Parathyroid adenoma (tissue), 2 donors: ENCODE measurements around the gene NEK9.
A peak's percentile ranks its signal among the peaks of the same experiment; 100 is the strongest.
"Not testable (repeated sequence)": the region's sequence is repeated elsewhere in the genome, so short reads cannot be mapped to it uniquely, and the experiment has no call there.

Source experiments
- H2AFZ ChIP-seq: fragments of 300-600 bp; sonication (generic); one replicate; pipeline ENCODE4 v1.7.0; 2017; ENCODE audit warnings: antibody characterized with exemption, mild to moderate bottlenecking
- H3K27ac ChIP-seq: fragments of 300-600 bp; sonication (generic); one replicate; pipeline ENCODE4 v1.7.0; 2017
- H3K27me3 ChIP-seq: fragments of 300-600 bp; sonication (generic); one replicate; pipeline ENCODE4 v1.7.0; 2017; ENCODE audit warnings: low read length; ENCODE audit not compliant: control insufficient read depth, insufficient read depth
- H3K36me3 ChIP-seq: fragments of 300-600 bp; sonication (generic); one replicate; pipeline ENCODE4 v1.7.0; 2017; ENCODE audit warnings: low read length; ENCODE audit not compliant: control insufficient read depth, insufficient read depth
- H3K4me1 ChIP-seq: fragments of 300-600 bp; sonication (generic); one replicate; pipeline ENCODE4 v1.7.0; 2017; ENCODE audit warnings: control low read depth
- H3K4me2 ChIP-seq: fragments of 300-600 bp; sonication (generic); one replicate; pipeline ENCODE4 v1.7.0; 2017; ENCODE audit warnings: low read length
- H3K4me3 ChIP-seq: fragments of 300-600 bp; sonication (generic); one replicate; pipeline ENCODE4 v1.7.0; 2017; ENCODE audit warnings: low read depth, low read length
- H3K79me2 ChIP-seq: fragments of 300-600 bp; sonication (generic); one replicate; pipeline ENCODE4 v1.7.0; 2017; ENCODE audit warnings: control low read depth
- H3K9ac ChIP-seq: fragments of 300-600 bp; sonication (generic); one replicate; pipeline ENCODE4 v1.7.0; 2017; ENCODE audit warnings: mild to moderate bottlenecking
- H3K9me3 ChIP-seq: fragments of 300-600 bp; sonication (generic); one replicate; pipeline ENCODE4 v1.7.0; 2017; ENCODE audit warnings: low read length; ENCODE audit not compliant: control insufficient read depth
- TF ChIP-seq, protein P1 (sequence below): fragments of 300-600 bp; sonication (generic); IDR thresholded peaks from one replicate; pipeline ENCODE4 v1.7.0; 2017; ENCODE audit warnings: antibody characterized with exemption, mild to moderate bottlenecking
- donor health status: primary hyperparathyroidism.

The NEK9 gene

DNA sequence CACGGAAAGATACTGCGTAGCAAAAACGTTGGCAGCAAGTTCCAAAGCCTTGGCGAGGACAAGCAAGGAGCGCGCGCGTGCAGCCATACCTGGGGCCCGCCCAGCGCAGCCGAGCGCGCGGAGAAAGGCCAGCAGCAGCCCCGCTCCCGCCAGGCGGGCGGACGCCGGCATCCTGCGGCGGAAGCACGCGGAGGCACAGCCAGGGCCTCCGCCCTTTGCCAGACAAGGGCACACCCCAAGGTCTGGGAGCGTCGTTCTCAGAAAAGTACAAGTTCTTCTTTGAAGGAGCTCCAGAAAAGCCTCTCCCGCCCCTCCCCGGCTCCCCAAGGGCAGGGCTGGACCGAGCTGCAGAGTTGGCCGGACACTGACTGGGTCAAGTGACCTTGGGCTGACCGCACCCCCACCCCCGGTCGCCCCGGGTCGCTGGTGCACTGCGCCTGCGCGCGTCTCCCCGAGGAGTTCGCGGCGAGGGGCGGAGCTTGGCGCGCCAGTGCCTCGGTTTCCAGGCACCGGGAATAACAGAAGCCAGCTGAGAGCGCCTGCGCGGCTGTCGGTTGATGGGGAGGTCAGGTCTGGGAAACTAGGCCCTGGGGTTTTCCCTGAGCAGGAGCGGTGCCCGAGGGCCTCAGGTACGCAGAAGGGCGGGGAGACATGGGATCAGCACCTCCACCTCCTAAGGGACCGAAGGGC lies 57.6 kb downstream of the NEK9 start, which contains the start of gene ZC2HC1C:
Gene ZC2HC1C, plus strand, starts transcription at position 521 of the 690 bp plus-strand sequence. CDS start 933 bp downstream, outside the sequence.
- H3K4me2 ChIP-seq, result peak within 1 kb of the TSS; percentile 75
- no peaks in the 10 kb centered on the region for H3K27me3 ChIP-seq
- no peaks in the 10 kb centered on the region for H3K36me3 ChIP-seq
- peak within 1 kb of the TSS; percentile 84 for H3K9ac ChIP-seq
- H3K27ac ChIP-seq, result peak within 1 kb of the TSS; percentile 97
- H2AFZ ChIP-seq, result peak within 1 kb of the TSS; percentile 76
- peaks cover 16% of the 10 kb centered on the region for H3K4me1 ChIP-seq
- peaks cover 7% of the 10 kb centered on the region for H3K79me2 ChIP-seq
- H3K9me3 ChIP-seq, result no peaks in the 10 kb centered on the region
- TF ChIP-seq, protein P1, sequence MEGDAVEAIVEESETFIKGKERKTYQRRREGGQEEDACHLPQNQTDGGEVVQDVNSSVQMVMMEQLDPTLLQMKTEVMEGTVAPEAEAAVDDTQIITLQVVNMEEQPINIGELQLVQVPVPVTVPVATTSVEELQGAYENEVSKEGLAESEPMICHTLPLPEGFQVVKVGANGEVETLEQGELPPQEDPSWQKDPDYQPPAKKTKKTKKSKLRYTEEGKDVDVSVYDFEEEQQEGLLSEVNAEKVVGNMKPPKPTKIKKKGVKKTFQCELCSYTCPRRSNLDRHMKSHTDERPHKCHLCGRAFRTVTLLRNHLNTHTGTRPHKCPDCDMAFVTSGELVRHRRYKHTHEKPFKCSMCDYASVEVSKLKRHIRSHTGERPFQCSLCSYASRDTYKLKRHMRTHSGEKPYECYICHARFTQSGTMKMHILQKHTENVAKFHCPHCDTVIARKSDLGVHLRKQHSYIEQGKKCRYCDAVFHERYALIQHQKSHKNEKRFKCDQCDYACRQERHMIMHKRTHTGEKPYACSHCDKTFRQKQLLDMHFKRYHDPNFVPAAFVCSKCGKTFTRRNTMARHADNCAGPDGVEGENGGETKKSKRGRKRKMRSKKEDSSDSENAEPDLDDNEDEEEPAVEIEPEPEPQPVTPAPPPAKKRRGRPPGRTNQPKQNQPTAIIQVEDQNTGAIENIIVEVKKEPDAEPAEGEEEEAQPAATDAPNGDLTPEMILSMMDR, result peak; percentile 12
- H3K4me3 ChIP-seq, result peak within 1 kb of the TSS; percentile 77

DNA sequence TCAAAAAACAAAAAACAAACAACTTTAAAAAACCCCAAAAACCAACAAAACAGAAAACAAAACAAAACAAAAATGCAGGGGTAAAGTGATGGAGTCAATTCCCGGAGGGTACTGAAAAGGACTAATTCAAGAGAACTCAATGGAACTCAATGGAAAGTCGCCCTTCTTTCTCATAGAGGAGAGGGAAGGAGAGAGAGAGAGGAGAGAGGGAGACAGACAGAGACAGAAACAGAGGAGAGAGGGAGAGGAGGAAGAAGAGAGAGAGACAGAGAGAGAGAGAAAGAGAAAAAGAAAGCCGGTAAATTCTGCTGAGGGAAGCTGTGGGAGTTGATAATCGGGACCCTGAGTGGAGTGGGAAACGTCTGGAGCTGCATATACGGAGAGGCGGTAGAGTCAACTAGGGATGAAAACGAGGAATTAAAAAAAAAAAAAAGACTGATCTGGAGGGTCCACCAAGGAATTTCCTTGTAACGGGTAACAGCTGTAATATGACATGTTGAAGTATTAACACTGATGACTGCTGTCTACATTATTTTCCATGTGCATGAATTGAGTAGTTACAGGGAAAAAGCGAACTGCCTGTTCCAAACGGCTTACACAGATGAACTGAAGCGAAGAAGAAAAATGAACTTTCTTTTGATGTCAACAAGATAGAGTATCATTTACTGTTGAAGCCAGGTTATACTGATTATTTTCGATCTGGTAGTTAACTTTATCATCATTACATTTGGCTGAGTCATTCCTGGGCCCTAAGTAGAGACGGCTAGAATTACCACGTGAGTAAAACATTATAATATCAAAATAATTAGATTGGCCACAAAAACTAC lies 58.3 kb downstream of the NEK9 start:
- H3K4me2 ChIP-seq, result peak overlapping the region; percentile 75
- H3K9me3 ChIP-seq, result no peaks in the 10 kb centered on the region
- no peaks in the 10 kb centered on the region for H3K36me3 ChIP-seq
- H2AFZ ChIP-seq, result peak overlapping the region; percentile 76
- TF ChIP-seq, protein P1, result no peak
- H3K79me2 ChIP-seq, result peaks cover 7% of the 10 kb centered on the region
- H3K27me3 ChIP-seq, result no peaks in the 10 kb centered on the region
- peak overlapping the region; percentile 97 for H3K27ac ChIP-seq
- peak overlapping the region; percentile 84 for H3K9ac ChIP-seq
- peaks cover 16% of the 10 kb centered on the region for H3K4me1 ChIP-seq
- peak overlapping the region; percentile 77 for H3K4me3 ChIP-seq

GRCh38 chr14:75067765-75068164 lies 59.1 kb downstream of the NEK9 start:
- Histone ChIP-seq H3K4me3 (peak overlapping the region; percentile 77), H2AFZ (peak overlapping the region; percentile 76), H3K4me1 (peaks cover 16% of the 10 kb centered on the region), H3K4me2 (peak overlapping the region; percentile 75), H3K27ac (peak overlapping the region; percentile 97)
- not testable (repeated sequence) for H3K9me3 ChIP-seq, H3K79me2 ChIP-seq, H3K36me3 ChIP-seq, H3K27me3 ChIP-seq, H3K9ac ChIP-seq

DNA sequence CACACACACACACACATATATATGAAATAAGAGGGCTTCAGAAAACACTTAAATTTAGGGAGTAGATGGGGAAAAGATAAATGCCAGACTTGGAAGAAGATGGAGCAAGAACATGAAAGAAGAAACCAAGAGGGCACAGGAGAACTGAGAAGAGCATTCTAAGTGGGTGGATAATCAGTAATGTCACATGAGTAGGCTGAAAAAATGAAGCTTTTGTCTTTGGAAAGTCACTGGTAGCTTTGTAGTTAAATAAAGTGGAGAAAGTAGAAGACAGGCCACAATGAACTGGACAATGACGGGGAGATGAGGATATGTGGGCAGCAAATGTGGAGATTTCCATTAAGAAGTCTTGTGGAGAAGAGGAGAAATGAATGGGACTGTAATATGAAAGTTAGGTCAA lies 59.6 kb downstream of the NEK9 start:
- no peak overlapping the region for H3K27ac ChIP-seq
- H3K4me2 ChIP-seq, result no peak overlapping the region
- TF ChIP-seq, protein P1, result no peak
- no peaks in the 10 kb centered on the region for H3K27me3 ChIP-seq
- H3K4me3 ChIP-seq, result peak overlapping the region; percentile 77
- peaks cover 16% of the 10 kb centered on the region for H3K4me1 ChIP-seq
- H3K9me3 ChIP-seq, result no peaks in the 10 kb centered on the region
- H3K9ac ChIP-seq, result no peak overlapping the region
- H2AFZ ChIP-seq, result no peak overlapping the region
- no peaks in the 10 kb centered on the region for H3K36me3 ChIP-seq
- H3K79me2 ChIP-seq, result peaks cover 7% of the 10 kb centered on the region

GRCh38 chr14:75066691-75067090 lies 60.2 kb downstream of the NEK9 start:
- H3K4me1 ChIP-seq, result peaks cover 16% of the 10 kb centered on the region
- H2AFZ ChIP-seq, result no peak overlapping the region
- H3K9me3 ChIP-seq, result no peaks in the 10 kb centered on the region
- peaks cover 7% of the 10 kb centered on the region for H3K79me2 ChIP-seq
- H3K27ac ChIP-seq, result no peak overlapping the region
- TF ChIP-seq, protein P1, result no peak
- H3K27me3 ChIP-seq, result no peaks in the 10 kb centered on the region
- no peak overlapping the region for H3K9ac ChIP-seq
- no peak overlapping the region for H3K4me3 ChIP-seq
- H3K36me3 ChIP-seq, result no peaks in the 10 kb centered on the region
- H3K4me2 ChIP-seq, result no peak overlapping the region
